H1 (cell line): ENCODE measurements around the gene C2CD3. TPM values are rescaled to one million over a fixed set of nuclear protein-coding genes. Genes with fewer than 3 reads are reported as not detected.
A peak's percentile ranks its signal among the peaks of the same experiment; 100 is the strongest.

ENCODE experiments used
- CTCF ChIA-PET: fragments of 300-600 bp; sonication (Branson Sonifier 250); formaldehyde crosslinking; loops from one replicate; lab custom pipeline; 2021; ENCODE audit not compliant: partially characterized antibody; lab: Charles Lee
- POLR2A ChIA-PET: fragments of 300-600 bp; sonication (Branson Sonifier 250); formaldehyde crosslinking; loops from one replicate; lab custom pipeline; 2021; ENCODE audit warnings: inconsistent platforms; ENCODE audit not compliant: partially characterized antibody; lab: Charles Lee
- DNase-seq, 2 experiments: peaks; one replicate each; pipeline versions ENCODE4 v3.0.0 to v3.0.0-alpha.2; 2010 to 2022; ENCODE audit warnings: low spot score in 2 of 2, low read depth in 1 of 2, mixed read lengths in 1 of 2
- FAIRE-seq: peaks from 2 replicates; lab custom pipeline; 2011; peaks lifted over from hg19 to GRCh38; lab: Jason Lieb, UNC
- H2AFZ ChIP-seq: 2 replicates; pipeline ENCODE4 v1.8.1; 2012; ENCODE audit warnings: low read length, inconsistent platforms
- H2AK5ac ChIP-seq: 2 replicates; pipeline ENCODE4 v1.6.1; 2013; ENCODE audit warnings: low read depth, low read length
- H2BK120ac ChIP-seq: replicated peaks from 2 replicates; pipeline ENCODE3; 2013; ENCODE audit warnings: low read depth, low read length, inconsistent platforms
- H2BK12ac ChIP-seq: 2 replicates; pipeline ENCODE4 v1.6.1; 2013; ENCODE audit warnings: low read depth, low read length
- H2BK15ac ChIP-seq: 2 replicates; pipeline ENCODE4 v1.6.1; 2013; ENCODE audit warnings: low read length
- H2BK20ac ChIP-seq: 2 replicates; pipeline ENCODE4 v1.6.1; 2013; ENCODE audit warnings: low read length
- H2BK5ac ChIP-seq: 2 replicates; pipeline ENCODE4 v1.6.1; 2013; ENCODE audit warnings: low read depth, low read length
- H3K14ac ChIP-seq: 2 replicates; pipeline ENCODE4 v1.6.1; 2013; ENCODE audit warnings: inconsistent platforms; ENCODE audit not compliant: insufficient read length
- H3K18ac ChIP-seq: 2 replicates; pipeline ENCODE4 v1.6.1; 2013; ENCODE audit warnings: low read length; ENCODE audit errors: extremely low read depth
- H3K23ac ChIP-seq: 2 replicates; pipeline ENCODE4 v1.6.1; 2013; ENCODE audit warnings: inconsistent platforms; ENCODE audit not compliant: insufficient read length
- H3K23me2 ChIP-seq: 2 replicates; pipeline ENCODE4 v1.6.1; 2013; ENCODE audit warnings: low read depth, low read length
- H3K27ac ChIP-seq: 2 replicates; pipeline ENCODE4 v1.6.1; 2011; ENCODE audit warnings: low read depth, low read length, inconsistent platforms
- H3K27me3 ChIP-seq, 4 experiments: replicated peaks in 1 of 4; 1 replicate in 1 of 4; 2 replicates in 3 of 4; pipeline versions ENCODE4 v1.6.1 to v1.8.1; 2011 to 2013; ENCODE audit warnings: low read length in 3 of 4, mild to moderate bottlenecking in 3 of 4, inconsistent platforms in 2 of 4, mixed read lengths in 2 of 4, moderate library complexity in 1 of 4; ENCODE audit not compliant: control insufficient read depth in 3 of 4, insufficient read depth in 3 of 4; ENCODE audit errors: extremely low read depth in 1 of 4
- H3K36me3 ChIP-seq, 4 experiments: 2 replicates each; pipeline versions ENCODE4 v1.6.1 to v1.8.1; 2011 to 2013; ENCODE audit warnings: mild to moderate bottlenecking in 4 of 4, low read length in 3 of 4, moderate library complexity in 2 of 4, control low read depth in 1 of 4, inconsistent platforms in 1 of 4; ENCODE audit not compliant: insufficient read depth in 4 of 4, control insufficient read depth in 2 of 4
- H3K4ac ChIP-seq: replicated peaks from 2 replicates; pipeline ENCODE3; 2013; ENCODE audit warnings: low read length, low read depth, mixed read lengths, inconsistent platforms; ENCODE audit not compliant: insufficient read length
- H3K4me1 ChIP-seq, 4 experiments: replicated peaks in 1 of 4; 1 replicate in 1 of 4; 2 replicates in 3 of 4; pipeline versions ENCODE4 v1.6.1 to v1.8.1; 2011 to 2013; ENCODE audit warnings: low read length in 3 of 4, inconsistent platforms in 2 of 4, mixed read lengths in 1 of 4; ENCODE audit not compliant: insufficient read depth in 4 of 4, control insufficient read depth in 3 of 4
- H3K4me2 ChIP-seq, 2 experiments: 2 replicates each; pipeline versions ENCODE4 v1.6.1 to v1.8.1; 2011 to 2013; ENCODE audit warnings: low read depth in 2 of 2, low read length in 2 of 2, control low read depth in 1 of 2, inconsistent platforms in 1 of 2, mild to moderate bottlenecking in 1 of 2; ENCODE audit not compliant: insufficient read depth in 1 of 2
- H3K4me3 ChIP-seq, 4 experiments: fragments of 200-600, 300-600 bp in 1 of 4; sonication (generic), shearing (Covaris generic), sonication (Bioruptor Twin) in 1 of 4; 2 replicates each; pipeline versions ENCODE4 v1.5.1 to v1.8.1; 2011 to 2016; ENCODE audit warnings: low read length in 4 of 4, low read depth in 3 of 4, control low read depth in 2 of 4, inconsistent platforms in 2 of 4, mild to moderate bottlenecking in 2 of 4, mixed read lengths in 1 of 4, moderate library complexity in 1 of 4; ENCODE audit not compliant: insufficient read depth in 2 of 4; ENCODE audit errors: extremely low read depth in 1 of 4
- H3K56ac ChIP-seq: replicated peaks from 2 replicates; pipeline ENCODE3; 2013; ENCODE audit warnings: low read depth, mild to moderate bottlenecking, mixed read lengths, low read length, inconsistent platforms; ENCODE audit not compliant: insufficient read length
- H3K79me1 ChIP-seq: 2 replicates; pipeline ENCODE4 v1.6.1; 2013; ENCODE audit warnings: low read depth, low read length, control low read depth
- H3K79me2 ChIP-seq, 2 experiments: 2 replicates each; pipeline versions ENCODE4 v1.6.1 to v1.8.1; 2012 to 2013; ENCODE audit warnings: low read length in 2 of 2, mild to moderate bottlenecking in 2 of 2, inconsistent platforms in 1 of 2; ENCODE audit not compliant: insufficient read depth in 2 of 2, control insufficient read depth in 1 of 2
- H3K9ac ChIP-seq, 4 experiments: replicated peaks in 1 of 4; 1 replicate in 1 of 4; 2 replicates in 3 of 4; pipeline versions ENCODE4 v1.6.1 to v1.8.1; 2011 to 2013; ENCODE audit warnings: low read depth in 3 of 4, low read length in 3 of 4, control low read depth in 2 of 4, mild to moderate bottlenecking in 2 of 4, moderate library complexity in 2 of 4, inconsistent platforms in 1 of 4; ENCODE audit errors: extremely low read depth in 1 of 4
- H3K9me3 ChIP-seq, 2 experiments: 2 replicates each; pipeline versions ENCODE4 v1.6.1 to v1.8.1; 2012 to 2013; ENCODE audit warnings: mild to moderate bottlenecking in 2 of 2, moderate library complexity in 2 of 2, control low read depth in 1 of 2, inconsistent platforms in 1 of 2, low read depth in 1 of 2, low read length in 1 of 2, mixed read lengths in 1 of 2; ENCODE audit not compliant: insufficient read depth in 2 of 2
- H4K20me1 ChIP-seq, 2 experiments: replicated peaks in 1 of 2; 2 replicates each; pipeline versions ENCODE3 to v1.8.1; 2011 to 2013; ENCODE audit warnings: inconsistent platforms in 2 of 2, low read length in 2 of 2, mild to moderate bottlenecking in 1 of 2; ENCODE audit not compliant: insufficient read depth in 2 of 2, control insufficient read depth in 1 of 2
- H4K5ac ChIP-seq: 2 replicates; pipeline ENCODE4 v1.6.1; 2013; ENCODE audit warnings: low read length, low read depth, mixed read lengths, inconsistent platforms; ENCODE audit not compliant: insufficient read length
- H4K8ac ChIP-seq: 2 replicates; pipeline ENCODE4 v1.8.0; 2013; ENCODE audit warnings: mild to moderate bottlenecking, moderate library complexity, low read length, inconsistent platforms; ENCODE audit not compliant: insufficient read depth; ENCODE audit errors: extremely low read depth
- H4K91ac ChIP-seq: replicated peaks from 2 replicates; pipeline ENCODE3; 2013; ENCODE audit warnings: low read length, mixed read lengths, inconsistent platforms; ENCODE audit not compliant: insufficient read length
- FOSL1 ChIP-seq: IDR thresholded peaks from 2 replicates; pipeline ENCODE4 v1.6.1; 2011; ENCODE audit warnings: mild to moderate bottlenecking, low read depth, low read length, moderate library complexity; ENCODE audit not compliant: insufficient read depth
- JUND ChIP-seq: IDR thresholded peaks from 2 replicates; pipeline ENCODE4 v1.6.1; 2011; ENCODE audit warnings: mild to moderate bottlenecking, improper control_type of control experiment, low read length
- KDM1A ChIP-seq: fragments of 200-600, 300-600 bp; sonication (generic); IDR thresholded peaks from 2 replicates; pipeline ENCODE4 v1.7.1; 2016; ENCODE audit warnings: mild to moderate bottlenecking, low read length, borderline replicate concordance
- WGBS, 2 experiments: shearing (Covaris generic) in 1 of 2; methylation state at CpG; one replicate each; pipeline versions ENCODE4 v1.1.6 to v1.1.7; 2013 to 2015; ENCODE audit warnings: low lambda C conversion rate in 2 of 2, mixed read lengths in 2 of 2, inconsistent platforms in 1 of 2, low coverage in 1 of 2, missing lambda C conversion rate in 1 of 2; ENCODE audit not compliant: insufficient replicate concordance in 2 of 2, insufficient coverage in 1 of 2, insufficient read length in 1 of 2; ENCODE audit errors: extremely low coverage in 1 of 2, missing lambda C conversion rate in 1 of 2; 5-methylcytosine and 5-hydroxymethylcytosine counted together
- polyA plus RNA-seq, 7 experiments: library from polyadenylated mRNA; depleted of rRNA in 3 of 7; stranded (reverse) in 5 of 7; unstranded in 2 of 7; fragments of >200 nt in 5 of 7; fragments of 200-250 nt in 2 of 7; gene quantifications; 1 replicate in 5 of 7; 2 replicates in 1 of 7; 4 replicates in 1 of 7; pipeline versions ENCODE4 v1.2.1 to v1.2.3, GENCODE V29; 2011 to 2013; ENCODE audit warnings: missing spikeins in 2 of 7, mixed read lengths in 2 of 7
- total RNA-seq: library from RNA; stranded (reverse); fragmentation: NEBNext Ultra II Directional; extraction: Animal tissue kit (Norgen Biotek cat#: 25700); gene quantifications from 2 replicates; pipeline ENCODE4 v1.2.1, GENCODE V29; 2021

Gene C2CD3
- total and polyA plus RNA-seq, 2 of the 8 experiments (the other 6 are each of a cell fraction or from before 2014, with no cell fraction given), result 11.0 to 29.1 TPM

GRCh38 chr11:74144592-74144991 lies 26.2 kb downstream of the C2CD3 start:
- TF ChIP-seq KDM1A, result 0 out of 2 replicates have a peak, but pooled peaks have one; percentile 32
- TF ChIP-seq JUND, result no peak
- TF ChIP-seq FOSL1, result no peak
- TF ChIP-seq, all 59 proteins: peak for 1
- Histone ChIP-seq H2AK5ac (no peak overlapping the region), H3K4me1 (peaks cover 0 to 12% (median 4%) of the 10 kb centered on the region in 4 experiments; a peak in 4 of 7 replicates), H2BK5ac (no peak overlapping the region), H4K8ac (no peak overlapping the region), H3K27ac (no peak overlapping the region), H3K4ac (no peak overlapping the region), H3K9ac (no peak overlapping the region), H3K23ac (no peak overlapping the region), H2BK120ac (no peak overlapping the region), H3K79me2 (no peaks in the 10 kb centered on the region), H3K9me3 (no peaks in the 10 kb centered on the region), H3K4me3 (no peak overlapping the region), H3K14ac (no peak overlapping the region), H4K5ac (no peak overlapping the region), H3K18ac (no peak overlapping the region), H2AFZ (no peak overlapping the region), H3K36me3 (peaks cover 0 to under 1% (median 0%) of the 10 kb centered on the region in 4 experiments; a peak in 1 of 8 replicates), H4K20me1 (peaks cover 0 to 1% of the 10 kb centered on the region in 2 experiments), H2BK20ac (no peak overlapping the region), H3K23me2 (no peaks in the 10 kb centered on the region), H3K79me1 (no peaks in the 10 kb centered on the region; the same call in 1 of the 2 replicates), H2BK15ac (no peak overlapping the region), H2BK12ac (no peak overlapping the region), H4K91ac (no peak overlapping the region), H3K56ac (no peak overlapping the region), H3K27me3 (no peaks in the 10 kb centered on the region), H3K4me2 (no peak overlapping the region)
- no peak for FAIRE-seq
- 95% methylated on average over 4 of the region's 4 CpGs; no CpG with 5 or more reads in 1 of the 2 experiments for WGBS, 2 experiments
- POLR2A ChIA-PET, result interaction anchor here (0.7 to 1.6 kb wide), 2 partner anchors 10 to 26 kb away, joined by 4 to 5 read pairs; partner anchors contain the start of genes C2CD3 and PPME1
- CTCF ChIA-PET, result interaction anchor here (1.8 kb wide), 1 partner anchor 26 kb away, joined by 5 read pairs; the partner anchor contains the start of genes C2CD3 and PPME1
- DNase-seq, result no peak
